Urothelium cell line (cell line): Measurements from ENCODE around the gene RELN.
"Not testable (repeated sequence)": the region's sequence is repeated elsewhere in the genome, so short reads cannot be mapped to it uniquely, and the experiment has no call there.

Experiments used
- DNase-seq: peaks from one replicate; pipeline ENCODE4 v3.0.0; 2011; ENCODE audit warnings: low spot score, mixed read lengths
- FAIRE-seq: peaks from 2 replicates; lab custom pipeline; 2011; peaks lifted over from hg19 to GRCh38; lab: Jason Lieb, UNC

The RELN gene

DNA sequence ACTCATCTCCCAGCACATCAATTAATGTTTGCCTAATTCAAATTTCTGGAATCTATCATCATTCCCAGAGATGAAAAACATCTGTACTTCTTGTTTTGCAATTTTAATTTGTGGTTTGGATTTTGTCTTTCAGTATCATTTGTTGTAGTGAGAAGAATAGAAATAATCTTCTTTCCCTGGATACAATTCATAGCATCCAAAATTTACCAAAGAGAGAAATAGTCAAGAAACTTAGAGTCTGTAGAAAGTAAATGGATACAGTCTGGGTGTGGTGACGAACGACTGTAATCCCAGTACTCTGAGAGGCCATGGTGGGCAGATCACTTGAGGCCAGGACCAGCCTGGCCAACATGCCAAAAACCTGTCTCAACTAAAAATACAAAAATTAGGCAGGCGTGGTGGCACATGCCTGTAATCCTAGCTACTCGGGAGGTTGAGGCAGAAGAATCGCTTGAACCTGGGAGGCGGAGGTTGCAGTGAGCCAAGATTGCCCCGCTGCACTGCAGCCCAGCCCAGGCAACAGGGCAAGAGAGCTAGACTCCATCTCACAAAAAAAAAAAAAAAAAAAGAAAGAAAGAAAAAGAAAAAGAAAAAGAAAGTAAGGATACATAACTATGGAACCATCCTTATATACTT lies 193.0 kb downstream of the RELN start:
- no peak for DNase-seq
- no peak for FAIRE-seq

DNA sequence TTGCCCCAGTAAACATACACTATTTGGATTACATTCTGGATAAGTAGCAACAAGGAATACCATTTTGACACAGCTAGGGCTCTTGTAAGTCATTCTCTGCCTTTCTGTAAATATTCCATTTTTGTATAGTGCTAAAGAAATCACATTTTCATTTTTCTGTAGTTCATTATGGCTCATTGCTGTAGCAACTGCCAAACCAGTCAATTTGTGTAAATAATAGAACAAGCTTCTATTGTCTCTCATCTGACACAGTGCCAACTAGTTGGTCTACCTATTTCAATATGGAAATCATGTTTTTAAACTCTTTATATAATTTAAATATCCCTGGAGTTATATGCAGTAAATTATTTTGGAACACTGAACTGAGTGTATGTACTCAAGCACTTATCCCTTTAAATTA lies 193.7 kb downstream of the RELN start:
- FAIRE-seq (no peak), DNase-seq (no peak)

DNA sequence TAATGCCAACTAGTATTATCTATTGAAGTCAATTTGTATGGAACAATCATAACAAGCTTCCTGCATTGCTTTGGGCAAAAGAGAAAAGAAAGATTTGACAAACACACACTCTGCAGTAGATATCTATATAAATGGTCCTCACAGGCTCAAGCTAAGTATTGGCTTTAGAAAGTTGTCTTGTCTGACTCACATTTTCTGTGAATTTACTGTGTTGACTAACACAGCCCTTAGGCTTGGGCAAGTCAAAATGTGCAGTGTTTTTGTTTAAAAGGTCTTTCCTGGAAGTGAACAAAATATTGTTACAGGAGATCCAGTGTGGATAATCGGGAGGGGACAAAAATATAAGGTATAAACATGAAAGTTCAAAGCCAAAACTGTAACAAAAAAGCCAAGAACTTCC lies 194.4 kb downstream of the RELN start:
- FAIRE-seq (no peak), DNase-seq (no peak)

DNA sequence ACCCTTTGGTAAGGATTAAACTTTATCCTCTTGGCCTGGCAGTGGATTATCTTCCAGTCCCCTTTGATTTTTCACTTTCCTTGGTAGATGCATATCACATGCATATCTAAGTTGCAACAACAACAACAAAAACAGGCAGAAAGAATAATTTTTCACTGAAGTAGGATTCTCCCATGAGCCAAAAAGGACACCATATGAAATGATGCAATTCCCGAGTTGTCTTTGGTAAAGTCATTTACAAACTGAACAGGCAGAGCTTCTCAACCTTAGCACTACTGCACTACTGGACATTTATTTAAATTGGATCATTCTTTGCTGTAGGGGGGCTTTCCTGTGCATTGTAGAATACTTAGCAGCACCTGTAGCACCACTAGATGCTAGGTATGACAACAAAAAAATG lies 195.0 kb downstream of the RELN start:
- DNase-seq: no peak

DNA sequence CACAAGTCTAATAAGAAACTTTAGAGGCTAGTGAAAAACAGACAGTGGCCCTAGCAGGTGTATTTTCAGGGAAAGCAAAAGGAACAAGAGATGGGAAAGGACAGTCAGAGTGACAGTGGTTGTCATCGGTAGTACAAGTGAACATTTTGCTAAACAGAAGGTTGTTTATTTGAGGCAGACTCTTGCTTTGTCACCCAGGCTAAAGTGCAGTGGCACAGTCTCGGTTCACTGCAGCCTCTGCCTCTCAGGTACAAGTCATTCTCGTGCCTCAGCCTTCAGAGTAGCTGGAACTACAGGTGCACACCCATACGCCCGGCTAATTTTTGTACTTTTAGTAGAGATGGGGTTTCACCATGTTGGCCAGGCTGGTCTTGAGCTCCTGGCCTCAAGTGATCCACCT lies 195.8 kb downstream of the RELN start:
- FAIRE-seq (no peak), DNase-seq (no peak)

More for the DNA sequence above, 195.0 kb downstream of the RELN start:
- FAIRE-seq: no peak

DNA sequence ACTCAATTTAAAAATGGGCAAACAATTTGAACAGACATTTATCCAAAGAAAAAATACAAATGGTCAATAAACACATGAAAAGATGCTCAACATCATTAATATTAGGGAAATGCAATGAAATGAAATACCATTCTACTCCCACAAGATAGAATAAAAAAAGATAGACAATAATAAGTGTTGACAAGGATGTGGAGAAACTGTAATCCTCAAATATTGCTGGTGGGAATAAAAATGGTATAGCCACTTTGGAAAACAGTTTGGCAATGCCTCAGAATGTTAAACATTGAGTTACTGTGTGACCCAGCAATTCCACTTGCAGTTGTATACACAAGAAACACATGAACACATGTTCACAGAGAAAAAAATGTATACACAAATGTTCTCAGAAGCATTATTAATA lies 197.6 kb downstream of the RELN start:
- FAIRE-seq (no peak), DNase-seq (no peak)

DNA sequence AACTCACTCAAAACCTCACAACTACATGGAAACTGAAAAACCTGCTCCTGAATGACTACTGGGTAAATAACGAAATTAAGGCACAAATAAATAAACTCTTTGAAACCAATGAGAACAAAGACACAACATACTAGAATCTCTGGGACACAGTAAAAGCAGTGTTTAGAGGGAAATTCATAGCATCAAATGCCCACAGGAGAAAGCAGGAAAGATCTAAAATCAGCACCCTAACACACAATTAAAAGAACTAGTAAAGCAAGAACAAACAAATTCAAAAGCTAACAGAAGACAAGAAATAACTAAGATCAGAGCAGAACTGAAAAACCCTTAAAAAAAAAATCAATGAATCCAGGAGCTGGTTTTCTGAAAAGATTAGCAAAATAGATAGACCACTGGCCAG lies 202.4 kb downstream of the RELN start:
- DNase-seq, FAIRE-seq: not testable (repeated sequence)

- no peak for DNase-seq
- FAIRE-seq: no peak
These were observed 204.7 kb downstream of the RELN start for GRCh38 chr7:103784646-103785286.

GRCh38 chr7:103781409-103781808 lies 208.0 kb downstream of the RELN start:
- DNase-seq (no peak), FAIRE-seq (no peak)

DNA sequence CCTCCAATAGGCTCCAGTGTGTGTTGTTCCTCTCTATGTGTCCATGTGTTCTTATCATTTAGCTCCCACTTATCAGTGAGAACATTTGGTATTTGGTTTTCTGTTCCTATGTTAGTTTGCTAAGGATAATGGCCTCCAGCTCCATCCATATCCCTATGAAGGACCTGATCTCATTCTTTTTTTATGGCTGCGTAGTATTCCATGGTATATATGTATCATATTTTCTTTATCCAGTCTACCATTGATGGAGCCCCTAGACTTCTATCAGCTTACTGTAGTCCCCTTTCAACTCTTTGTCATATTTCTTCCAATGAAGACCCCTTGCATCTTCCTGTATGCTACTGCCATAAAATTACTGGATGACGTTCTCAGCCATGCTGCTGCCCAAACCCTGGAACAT lies 208.9 kb downstream of the RELN start:
- DNase-seq: not testable (repeated sequence)
- FAIRE-seq: peak; percentile 44

DNA sequence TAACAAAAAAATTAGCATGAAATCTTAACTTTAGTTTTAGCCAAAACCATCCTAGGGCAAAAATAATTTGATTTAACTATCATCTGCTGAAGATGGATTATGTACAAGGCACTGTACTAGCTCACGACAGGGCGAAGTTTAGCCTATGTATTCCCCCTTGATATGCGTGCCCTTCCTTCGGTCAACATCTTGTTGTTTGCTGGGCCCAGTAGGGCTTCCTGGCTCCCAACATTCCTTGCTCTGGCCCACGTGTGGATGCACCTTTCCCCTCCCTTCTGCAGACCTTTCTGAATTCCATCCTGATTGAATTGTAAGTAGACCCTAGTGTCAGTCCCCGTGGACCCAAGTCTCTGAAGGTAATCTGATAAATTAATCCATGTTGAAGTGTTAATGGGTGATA lies 212.0 kb downstream of the RELN start:
- peak; percentile 74 for FAIRE-seq
- no peak for DNase-seq

DNA sequence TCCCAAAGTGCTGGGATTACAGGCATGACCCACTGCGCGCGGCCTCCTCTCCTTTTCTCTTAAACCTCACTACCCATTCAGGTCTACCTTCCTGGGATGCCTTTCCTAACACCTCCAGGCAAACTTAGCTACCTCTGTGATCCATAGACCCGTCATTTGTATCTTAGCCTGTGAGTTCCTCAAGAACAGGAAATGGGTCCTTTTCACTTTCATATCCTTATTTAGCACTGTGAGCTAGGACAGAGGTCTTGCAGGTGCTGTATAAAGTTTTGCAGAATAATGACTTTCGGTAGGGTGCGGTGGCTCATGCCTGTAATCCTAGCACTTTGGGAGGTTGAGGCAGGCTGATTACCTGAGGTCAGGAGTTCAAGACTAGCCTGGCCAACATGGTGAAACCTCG lies 215.7 kb downstream of the RELN start:
- FAIRE-seq (no peak), DNase-seq (no peak)

DNA sequence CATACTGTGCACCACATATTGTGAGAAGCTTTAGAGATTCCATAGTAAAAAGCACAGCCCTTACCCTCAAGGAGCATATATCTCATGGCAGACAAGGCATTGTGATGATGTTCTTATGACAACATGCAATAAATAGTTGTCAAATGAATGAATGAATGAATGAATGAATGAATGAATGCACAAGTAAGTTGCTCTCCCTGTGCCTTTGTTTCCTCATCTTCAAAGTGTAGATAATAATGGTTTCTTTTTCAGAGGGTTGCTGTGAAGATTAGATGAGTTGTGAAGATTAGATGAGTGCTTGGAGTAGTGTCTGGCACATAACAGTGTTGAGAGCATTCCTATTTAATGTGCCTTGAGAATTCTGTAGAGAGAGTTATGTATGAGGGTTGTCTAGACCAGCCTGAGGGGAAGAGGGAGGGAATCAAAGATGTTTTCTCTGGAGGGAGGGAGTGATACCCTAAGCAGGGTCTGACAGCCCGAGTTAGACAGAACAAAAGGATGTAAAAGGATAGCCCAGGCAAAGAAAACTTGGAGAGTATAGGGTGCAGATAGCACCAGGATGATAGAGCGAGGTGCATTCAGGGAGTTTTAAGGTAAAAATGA lies 217.2 kb downstream of the RELN start:
- FAIRE-seq (peak; percentile 23), DNase-seq (no peak)

DNA sequence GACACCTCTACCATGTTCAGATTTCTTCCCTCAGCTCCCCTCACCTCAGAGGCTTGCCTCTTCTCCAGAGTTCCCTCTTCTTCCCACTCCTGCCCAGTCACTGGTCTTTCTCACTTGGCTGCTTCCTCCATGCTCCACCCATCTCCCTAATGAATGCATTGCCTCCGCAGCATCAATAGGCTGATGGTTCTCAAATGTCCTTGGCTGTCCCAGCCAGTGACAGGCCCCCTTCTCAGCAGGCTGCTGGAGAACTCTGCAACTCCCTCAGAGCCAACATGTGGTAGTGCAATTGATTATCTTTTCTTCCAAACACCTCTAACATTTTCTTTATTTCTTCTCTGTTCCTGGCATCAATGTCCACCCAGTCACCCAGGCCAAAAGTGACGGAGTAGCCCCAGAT lies 218.2 kb downstream of the RELN start:
- DNase-seq (no peak), FAIRE-seq (no peak)

- FAIRE-seq (no peak), DNase-seq (no peak)
These were observed 222.8 kb downstream of the RELN start for GRCh38 chr7:103766660-103767059.

GRCh38 chr7:103765901-103766300 lies 223.6 kb downstream of the RELN start:
- FAIRE-seq: no peak
- no peak for DNase-seq

DNA sequence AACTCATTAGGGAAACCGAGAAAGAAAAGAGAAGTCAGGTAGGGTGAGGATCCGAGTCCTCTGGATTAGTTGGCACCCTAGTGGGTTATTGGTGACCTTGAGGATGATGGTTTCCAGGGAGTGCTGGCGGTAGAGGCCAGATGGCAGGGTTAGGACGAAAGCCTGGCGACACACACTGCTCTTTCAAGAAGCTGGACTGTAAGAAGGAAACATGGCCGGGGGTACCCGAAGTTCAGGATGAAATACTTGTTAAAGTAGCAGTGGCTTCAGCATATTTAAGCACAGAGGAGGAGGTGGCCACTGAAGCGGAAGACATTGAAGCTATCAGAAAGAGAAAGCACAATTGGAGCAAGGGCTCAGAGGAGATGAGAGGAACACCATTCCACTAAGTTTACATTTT lies 224.6 kb downstream of the RELN start:
- DNase-seq: no peak
- FAIRE-seq: no peak

DNA sequence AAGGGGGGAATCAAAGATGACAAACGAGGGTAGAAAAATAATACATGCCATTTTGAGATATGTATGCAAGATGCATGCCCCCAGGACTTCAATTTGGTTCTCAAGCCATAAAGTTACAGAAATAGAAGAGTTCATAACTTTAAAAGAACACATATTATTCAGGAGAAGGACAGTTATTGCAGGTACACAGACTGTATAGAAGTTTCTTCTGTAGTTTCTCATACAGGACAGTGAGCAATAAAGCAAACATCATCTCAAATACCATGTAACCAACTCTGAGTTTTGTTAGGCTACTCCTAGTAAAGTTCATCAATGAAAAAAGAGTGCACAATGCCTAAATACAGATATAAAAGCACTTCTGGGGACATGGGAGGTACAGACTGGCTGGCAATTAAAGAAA lies 226.6 kb downstream of the RELN start:
- no peak for FAIRE-seq
- DNase-seq: no peak

DNA sequence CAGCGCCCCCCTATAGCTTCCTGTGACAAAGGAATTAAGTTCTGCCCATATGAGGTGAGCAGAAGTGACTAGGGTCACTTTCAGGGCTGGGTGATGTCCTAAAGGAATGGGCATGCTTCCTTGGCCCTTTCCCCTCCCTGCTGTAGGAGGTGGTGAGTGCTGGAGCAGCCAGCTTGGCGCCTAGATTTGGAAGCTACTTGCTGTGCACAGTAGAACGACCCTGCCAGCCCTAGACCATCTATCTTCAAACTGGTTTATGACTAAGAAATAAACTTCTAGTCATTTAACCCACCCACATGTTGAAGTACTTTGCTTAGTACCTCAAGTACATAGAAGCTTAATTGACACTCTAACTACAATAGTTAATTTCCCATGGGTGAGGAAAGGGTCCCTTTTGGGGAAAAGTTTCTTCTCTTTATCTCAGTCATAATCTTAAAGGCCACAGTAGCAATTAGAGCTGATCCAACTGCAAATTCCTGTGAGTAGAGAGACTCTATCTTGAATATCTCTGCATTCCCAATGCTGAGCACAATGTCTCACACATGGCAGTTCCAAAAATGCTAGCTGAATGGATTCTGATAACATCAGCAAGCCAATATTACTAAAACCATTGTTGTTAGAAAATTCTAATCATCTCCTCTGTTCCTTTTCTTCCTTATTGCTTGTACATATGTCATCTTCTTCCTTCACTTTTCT lies 227.2 kb downstream of the RELN start:
- DNase-seq: no peak
- no peak for FAIRE-seq

- FAIRE-seq: no peak
- DNase-seq: no peak
These were observed 236.5 kb downstream of the RELN start for GRCh38 chr7:103752995-103753394.

DNA sequence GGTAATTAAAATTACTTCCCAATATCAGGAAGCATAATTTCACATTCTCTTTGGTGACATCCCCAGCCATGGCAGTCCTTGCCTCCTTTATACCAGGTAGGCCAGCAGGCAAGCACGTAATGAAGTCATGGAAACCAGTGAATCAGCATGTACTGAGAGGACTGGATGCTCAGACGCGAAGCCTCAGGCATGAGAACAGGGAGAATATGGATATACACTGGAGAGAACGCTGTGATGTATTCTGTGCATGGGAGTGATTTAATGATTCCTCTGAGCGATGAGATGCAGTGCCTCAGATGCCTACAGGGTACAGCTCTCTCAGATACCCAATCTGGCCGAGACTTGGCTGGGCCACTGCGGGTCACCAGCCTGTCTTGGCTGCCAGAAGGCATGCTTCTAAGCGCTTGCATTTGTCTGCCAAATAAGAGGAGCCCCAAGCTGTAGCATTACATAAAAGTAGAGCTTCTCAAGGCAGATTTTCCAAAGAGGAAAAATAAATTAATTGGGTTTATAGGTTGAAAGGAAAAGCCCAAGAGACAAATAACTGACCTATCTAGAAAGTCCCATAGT lies 238.1 kb downstream of the RELN start:
- FAIRE-seq: no peak
- no peak for DNase-seq

- DNase-seq (no peak), FAIRE-seq (no peak)
These were observed 240.8 kb downstream of the RELN start for GRCh38 chr7:103748680-103749079.
